T-cell (primary cell): ENCODE data around the gene NUB1. TPM values are rescaled to one million over a fixed set of nuclear protein-coding genes. Genes with fewer than 3 reads are reported as not detected.

Source experiments
- ATAC-seq, 4 experiments: fragments of 200-7000 bp in 3 of 4; fragments of 150-1000 bp in 1 of 4; cut with Tn5 transposase; replicated peaks in 1 of 4; 1 replicate in 3 of 4; 2 replicates in 1 of 4; pipeline ENCODE4 v1.10.0; 2021; ENCODE audit warnings: moderate library complexity in 3 of 4, mild to moderate bottlenecking in 2 of 4, moderate number of reproducible peaks in 1 of 4
- CTCF ChIA-PET, 2 donors: fragments of 300-600 bp; sonication (Branson Sonifier 250); formaldehyde crosslinking; loops; one replicate each; lab custom pipeline; 2022; ENCODE audit warnings: antibody characterized with exemption in 2 of 2; lab: Charles Lee
- POLR2A ChIA-PET, 2 donors: fragments of 300-600 bp; sonication (Branson Sonifier 250); formaldehyde crosslinking; loops; one replicate each; lab custom pipeline; 2022; ENCODE audit warnings: antibody characterized with exemption in 2 of 2; lab: Charles Lee
- DNase-seq, 35 experiments: peaks; one replicate each; pipeline versions ENCODE4 v3.0.0 to v3.0.0-alpha.2; 2013 to 2023
- H3K27ac ChIP-seq: one replicate; pipeline ENCODE4 v1.5.1; 2013; ENCODE audit warnings: low read length
- H3K27me3 ChIP-seq, 2 experiments: replicated peaks in 1 of 2; 1 replicate in 1 of 2; 2 replicates in 1 of 2; pipeline versions ENCODE4 v1.6.1 to v1.7.0; 2013; ENCODE audit warnings: low read length in 1 of 2, mixed read lengths in 1 of 2; ENCODE audit not compliant: control insufficient read depth in 2 of 2, insufficient read depth in 2 of 2; ENCODE audit errors: extremely low read depth in 1 of 2
- H3K36me3 ChIP-seq, 2 donors: 1 replicate in 1 of 2; 2 replicates in 1 of 2; pipeline versions ENCODE4 v1.6.1 to v1.7.0; 2013; ENCODE audit warnings: low read length in 1 of 2; ENCODE audit not compliant: control insufficient read depth in 2 of 2, insufficient read depth in 1 of 2; ENCODE audit errors: extremely low read depth in 1 of 2
- H3K4me1 ChIP-seq, 2 experiments: 1 replicate in 1 of 2; 2 replicates in 1 of 2; pipeline versions ENCODE4 v1.6.1 to v1.7.0; 2013; ENCODE audit warnings: low read length in 2 of 2, mixed read lengths in 1 of 2; ENCODE audit not compliant: insufficient read depth in 2 of 2, control insufficient read depth in 1 of 2; ENCODE audit errors: extremely low read depth in 1 of 2
- H3K4me3 ChIP-seq, 2 donors: 1 replicate in 1 of 2; 2 replicates in 1 of 2; pipeline versions ENCODE4 v1.5.1 to v1.7.0; 2013; ENCODE audit warnings: mild to moderate bottlenecking in 2 of 2, low read length in 1 of 2, moderate library complexity in 1 of 2; ENCODE audit not compliant: control insufficient read depth in 1 of 2; ENCODE audit errors: extremely low read depth in 1 of 2
- H3K9me3 ChIP-seq: 2 replicates; pipeline ENCODE4 v1.7.0; 2013
- H3K27ac Mint-ChIP-seq, 2 donors: one replicate each; pipeline ENCODE4 v1.8.0; 2020 to 2021; ENCODE audit warnings: mild to moderate bottlenecking in 2 of 2, mixed read lengths in 2 of 2
- H3K27me3 Mint-ChIP-seq, 2 donors: one replicate each; pipeline ENCODE4 v1.8.0; 2021 to 2022; ENCODE audit warnings: mixed read lengths in 2 of 2
- H3K36me3 Mint-ChIP-seq: one replicate; pipeline ENCODE4 v1.8.0; 2021; ENCODE audit warnings: mixed read lengths
- H3K4me1 Mint-ChIP-seq, 3 donors: one replicate each; pipeline ENCODE4 v1.8.0; 2020 to 2022; ENCODE audit warnings: mixed read lengths in 3 of 3, mild to moderate bottlenecking in 1 of 3
- H3K4me3 Mint-ChIP-seq, 3 donors: one replicate each; pipeline ENCODE4 v1.8.0; 2020 to 2022; ENCODE audit warnings: mild to moderate bottlenecking in 3 of 3, mixed read lengths in 3 of 3, moderate library complexity in 3 of 3
- H3K9me3 Mint-ChIP-seq, 3 donors: one replicate each; pipeline ENCODE4 v1.8.0; 2020 to 2022; ENCODE audit warnings: mixed read lengths in 3 of 3
- WGBS: methylation state at CpG from one replicate; pipeline ENCODE4 v1.1.5; 2013; ENCODE audit warnings: missing lambda C conversion rate; ENCODE audit not compliant: insufficient coverage; 5-methylcytosine and 5-hydroxymethylcytosine counted together
- total RNA-seq, 35 experiments: library from RNA in 6 of 35; stranded (reverse) in 6 of 35; fragments of 120-200 nt in 1 of 35; gene quantifications; one replicate each; pipeline versions ENCODE4 v1.2.1 to v1.2.4 and lab custom pipeline; 2013 to 2026

NUB1 gene
- total RNA-seq, 5 donors from 2014 or later (not counting 1 experiment from before 2014, with no cell fraction given), result 77.4 to 98.9 (median 87.7) TPM

GRCh38 chr7:151388007-151388297, 46.3 kb downstream of the NUB1 start:
- Mint-ChIP-seq H3K27me3 (peaks cover 0 to 2% of the 10 kb centered on the region in 2 donors), H3K9me3 (no peaks in the 10 kb centered on the region), H3K36me3 (no peaks in the 10 kb centered on the region), H3K4me1 (peaks cover 6 to 11% (median 8%) of the 10 kb centered on the region in 3 donors), H3K4me3 (no peak overlapping the region), H3K27ac (no peak overlapping the region)
- CTCF ChIA-PET, result no interaction called here
- Histone ChIP-seq H3K36me3 (no peaks in the 10 kb centered on the region), H3K4me3 (no peak overlapping the region), H3K4me1 (peaks cover 0 to 4% of the 10 kb centered on the region in 2 experiments), H3K27me3 (peaks cover 0 to 27% of the 10 kb centered on the region in 2 experiments), H3K27ac (no peak overlapping the region), H3K9me3 (no peaks in the 10 kb centered on the region)
- DNase-seq (no peak), ATAC-seq (no peak)
- POLR2A ChIA-PET, result no interaction called here
- WGBS, result 90% methylated on average over 7 of the region's 8 CpGs

GRCh38 chr7:151388430-151388829, 46.8 kb downstream of the NUB1 start:
- WGBS, result 70% methylated on average over 5 of the region's 10 CpGs
- Mint-ChIP-seq H3K4me3 (no peak overlapping the region), H3K36me3 (no peaks in the 10 kb centered on the region), H3K27me3 (peaks cover 0 to 2% of the 10 kb centered on the region in 2 donors), H3K9me3 (no peaks in the 10 kb centered on the region), H3K27ac (no peak overlapping the region), H3K4me1 (peaks cover 8 to 11% (median 9%) of the 10 kb centered on the region in 3 donors)
- POLR2A ChIA-PET, result no interaction called here
- no peaks in the 10 kb centered on the region for H3K36me3 ChIP-seq
- H3K27ac ChIP-seq, result no peak overlapping the region
- H3K4me1 ChIP-seq, result peaks cover 0 to 4% of the 10 kb centered on the region in 2 experiments
- ATAC-seq (no peak), DNase-seq (no peak)
- H3K9me3 ChIP-seq, result no peaks in the 10 kb centered on the region
- H3K27me3 ChIP-seq, result peaks cover 0 to 23% of the 10 kb centered on the region in 2 experiments
- CTCF ChIA-PET, result no interaction called here
- H3K4me3 ChIP-seq, result no peak overlapping the region

- Mint-ChIP-seq H3K27ac (no peak overlapping the region), H3K36me3 (no peaks in the 10 kb centered on the region), H3K4me1 (peaks cover 8 to 12% (median 11%) of the 10 kb centered on the region in 3 donors), H3K27me3 (peaks cover 0 to 2% of the 10 kb centered on the region in 2 donors), H3K9me3 (no peaks in the 10 kb centered on the region), H3K4me3 (no peak overlapping the region)
- Histone ChIP-seq H3K9me3 (no peaks in the 10 kb centered on the region), H3K27ac (no peak overlapping the region), H3K4me3 (no peak overlapping the region), H3K4me1 (peaks cover 0 to 4% of the 10 kb centered on the region in 2 experiments), H3K36me3 (no peaks in the 10 kb centered on the region), H3K27me3 (peaks cover 0 to 18% of the 10 kb centered on the region in 2 experiments)
- no peak for DNase-seq
- no peak for ATAC-seq
- POLR2A ChIA-PET, result no interaction called here
- 90% methylated on average over 14 of the region's 21 CpGs for WGBS
- CTCF ChIA-PET, result no interaction called here
These were observed 47.6 kb downstream of the NUB1 start for GRCh38 chr7:151389096-151389767.

GRCh38 chr7:151389768-151390597, 48.4 kb downstream of the NUB1 start:
- 78% methylated on average over 12 of the region's 24 CpGs for WGBS
- ChIA-PET POLR2A (no interaction called here), CTCF (no interaction called here)
- Histone ChIP-seq H3K4me3 (no peak overlapping the region), H3K4me1 (peaks cover 0 to 4% of the 10 kb centered on the region in 2 experiments), H3K27ac (no peak overlapping the region), H3K36me3 (no peaks in the 10 kb centered on the region), H3K9me3 (no peaks in the 10 kb centered on the region), H3K27me3 (peaks cover 0 to 11% of the 10 kb centered on the region in 2 experiments)
- ATAC-seq (no peak), DNase-seq (no peak)
- Mint-ChIP-seq H3K9me3 (no peaks in the 10 kb centered on the region), H3K4me3 (no peak overlapping the region), H3K27me3 (peaks cover 0 to 2% of the 10 kb centered on the region in 2 donors), H3K4me1 (peaks cover 8 to 12% (median 11%) of the 10 kb centered on the region in 3 donors), H3K27ac (peak overlapping the region in 1 of 2 donors; percentile 53), H3K36me3 (no peaks in the 10 kb centered on the region)

GRCh38 chr7:151390598-151391357, 49.2 kb downstream of the NUB1 start:
- no peak for DNase-seq
- 76% methylated on average over 25 of the region's 25 CpGs for WGBS
- H3K9me3 ChIP-seq, result no peaks in the 10 kb centered on the region
- peaks cover 0 to 10% of the 10 kb centered on the region in 2 experiments for H3K27me3 ChIP-seq
- Mint-ChIP-seq H3K27ac (peak overlapping the region in 1 of 2 donors; percentile 53), H3K4me1 (peaks cover 8 to 12% (median 11%) of the 10 kb centered on the region in 3 donors), H3K27me3 (peaks cover 0 to 2% of the 10 kb centered on the region in 2 donors), H3K36me3 (no peaks in the 10 kb centered on the region), H3K4me3 (no peak overlapping the region), H3K9me3 (no peaks in the 10 kb centered on the region)
- H3K27ac ChIP-seq, result no peak overlapping the region
- POLR2A ChIA-PET, result no interaction called here
- no peak overlapping the region for H3K4me3 ChIP-seq
- CTCF ChIA-PET, result interaction anchor here in 1 of 2 donors (0.7 kb wide), 1 partner anchor 24 kb away, joined by 3 read pairs; no protein-coding TSS in a partner anchor
- H3K36me3 ChIP-seq, result no peaks in the 10 kb centered on the region
- peaks cover 0 to 4% of the 10 kb centered on the region in 2 experiments for H3K4me1 ChIP-seq
- ATAC-seq, result no peak

- WGBS, result 89% methylated on average over 3 of the region's 9 CpGs
- ATAC-seq, result no peak
- Mint-ChIP-seq H3K36me3 (no peaks in the 10 kb centered on the region), H3K4me1 (peaks cover 8 to 12% (median 11%) of the 10 kb centered on the region in 3 donors), H3K9me3 (no peaks in the 10 kb centered on the region), H3K27ac (no peak overlapping the region), H3K4me3 (no peak overlapping the region), H3K27me3 (peaks cover 0 to 2% of the 10 kb centered on the region in 2 donors)
- H3K27me3 ChIP-seq, result peaks cover 0 to 9% of the 10 kb centered on the region in 2 experiments
- no peaks in the 10 kb centered on the region for H3K36me3 ChIP-seq
- no peak overlapping the region for H3K27ac ChIP-seq
- H3K4me3 ChIP-seq, result no peak overlapping the region
- peaks cover 0 to 8% of the 10 kb centered on the region in 2 experiments for H3K4me1 ChIP-seq
- ChIA-PET POLR2A (no interaction called here), CTCF (interaction anchor here in 1 of 2 donors (0.7 kb wide), 1 partner anchor 24 kb away, joined by 3 read pairs; no protein-coding TSS in a partner anchor)
- no peaks in the 10 kb centered on the region for H3K9me3 ChIP-seq
- no peak for DNase-seq
These were observed 49.7 kb downstream of the NUB1 start for GRCh38 chr7:151391358-151391730.
